HepG2 (cell line): ENCODE measurements around the gene EGFL8. TPM values are rescaled to one million over a fixed set of nuclear protein-coding genes. Genes with fewer than 3 reads are reported as not detected.
A peak's percentile ranks its signal among the peaks of the same experiment; 100 is the strongest.

Experiments
- CCAR2 ChIP-seq: fragments of 200-400 bp; formaldehyde crosslinking; optimal IDR thresholded peaks from 2 replicates; pipeline ENCODE3; 2018; ENCODE audit warnings: low read depth, mild to moderate bottlenecking, low read length, moderate library complexity
- CEBPZ ChIP-seq: IDR thresholded peaks from 2 replicates; pipeline ENCODE4 v1.6.1; 2012; ENCODE audit warnings: low read length, improper control_type of control experiment
- CSRNP2 ChIP-seq: sonication (generic); formaldehyde crosslinking; conservative IDR thresholded peaks from 2 replicates; pipeline ENCODE4 v1.8.0; 2022; ENCODE audit warnings: low read depth, missing genetic modification reagents
- HBP1 ChIP-seq: IDR thresholded peaks from 2 replicates; pipeline ENCODE4 v1.6.1; 2016; ENCODE audit warnings: low read depth, control low read depth
- HINFP ChIP-seq: sonication (generic); formaldehyde crosslinking; IDR thresholded peaks from 2 replicates; pipeline ENCODE4 v1.4.0; 2020; ENCODE audit warnings: low read depth, mild to moderate bottlenecking, missing genetic modification reagents
- HNF4A ChIP-seq: sonication (generic); formaldehyde crosslinking; IDR thresholded peaks from 2 replicates; pipeline ENCODE4 v1.4.0; 2020; ENCODE audit warnings: missing genetic modification reagents
- HOXA5 ChIP-seq: sonication (generic); formaldehyde crosslinking; IDR thresholded peaks from 2 replicates; pipeline ENCODE4 v1.4.0; 2020; ENCODE audit warnings: missing genetic modification reagents
- KDM5A ChIP-seq: fragments of 200-600 bp; sonication (generic); IDR thresholded peaks from 2 replicates; pipeline ENCODE4 v1.7.0; 2018; ENCODE audit warnings: antibody characterized with exemption, mild to moderate bottlenecking, low read length, borderline replicate concordance
- KMT2B ChIP-seq: IDR thresholded peaks from 2 replicates; pipeline ENCODE4 v1.6.1; 2016; ENCODE audit warnings: missing genetic modification reagents, missing compliant biosample characterization
- MTF1 ChIP-seq: sonication (generic); formaldehyde crosslinking; IDR thresholded peaks from 2 replicates; pipeline ENCODE4 v1.5.0; 2020; ENCODE audit warnings: missing genetic modification reagents
- NFKB2 ChIP-seq: sonication (generic); formaldehyde crosslinking; IDR thresholded peaks from 2 replicates; pipeline ENCODE4 v1.4.0; 2020; ENCODE audit warnings: missing genetic modification reagents, borderline replicate concordance
- NFYC ChIP-seq: IDR thresholded peaks from 2 replicates; pipeline ENCODE4 v1.6.1; 2016; ENCODE audit warnings: missing genetic modification reagents, missing compliant biosample characterization
- PHB2 ChIP-seq: fragments of 450-650 bp; IDR thresholded peaks from 2 replicates; pipeline ENCODE4 v1.6.1; 2018; ENCODE audit not compliant: partially characterized antibody
- SIN3A ChIP-seq: IDR thresholded peaks from 2 replicates; pipeline ENCODE4 v1.6.1; 2011; ENCODE audit warnings: low read depth, mild to moderate bottlenecking, control low read depth, low read length, borderline replicate concordance
- SOX13 ChIP-seq, 3 experiments: fragments of 450-650 bp in 1 of 3; sonication (generic) in 1 of 3; formaldehyde crosslinking in 1 of 3; IDR thresholded peaks in 2 of 3; conservative IDR thresholded peaks in 1 of 3; 2 replicates each; pipeline versions ENCODE4 v1.5.0 to v1.6.1; 2016 to 2020; ENCODE audit warnings: antibody characterized with exemption in 1 of 3, mild to moderate bottlenecking in 1 of 3, missing compliant biosample characterization in 1 of 3, missing genetic modification reagents in 1 of 3, moderate library complexity in 1 of 3
- ZMYM3 ChIP-seq: sonication (generic); formaldehyde crosslinking; IDR thresholded peaks from 2 replicates; pipeline ENCODE4 v1.5.1; 2020; ENCODE audit warnings: mild to moderate bottlenecking, missing genetic modification reagents
- ZNF260 ChIP-seq: sonication (generic); formaldehyde crosslinking; IDR thresholded peaks from 2 replicates; pipeline ENCODE4 v1.4.0; 2020; ENCODE audit warnings: missing genetic modification reagents, low read depth, mild to moderate bottlenecking, borderline replicate concordance
- ZNF264 ChIP-seq: sonication (generic); formaldehyde crosslinking; IDR thresholded peaks from 2 replicates; pipeline ENCODE4 v1.4.0; 2020; ENCODE audit warnings: missing genetic modification reagents
- ZNF569 ChIP-seq: sonication (generic); formaldehyde crosslinking; IDR thresholded peaks from 2 replicates; pipeline ENCODE4 v1.5.0; 2020; ENCODE audit warnings: mild to moderate bottlenecking, missing genetic modification reagents, moderate library complexity, borderline replicate concordance
- ZNF598 ChIP-seq: sonication (generic); formaldehyde crosslinking; IDR thresholded peaks from 2 replicates; pipeline ENCODE4 v1.5.1; 2020; ENCODE audit warnings: mild to moderate bottlenecking, missing genetic modification reagents, borderline replicate concordance
- ZNF652 ChIP-seq: IDR thresholded peaks from 2 replicates; pipeline ENCODE4 v1.6.1; 2016; ENCODE audit warnings: low read depth, borderline replicate concordance
- ZSCAN31 ChIP-seq: sonication (generic); formaldehyde crosslinking; IDR thresholded peaks from 2 replicates; pipeline ENCODE4 v1.5.0; 2020; ENCODE audit warnings: low read depth, mild to moderate bottlenecking, missing genetic modification reagents
- polyA plus RNA-seq, 8 experiments: library from polyadenylated mRNA; depleted of rRNA in 3 of 8; stranded (reverse) in 7 of 8; unstranded in 1 of 8; fragments of >200 nt; fragmentation: Illumina TruSeq in 4 of 8; extraction: Trizol in 4 of 8; gene quantifications; 2 replicates each; pipeline versions ENCODE4 v1.2.1 to v1.2.3, GENCODE V29; 2011 to 2016; ENCODE audit warnings: low read depth in 4 of 8, missing spikeins in 1 of 8, mixed read lengths in 1 of 8; ENCODE audit not compliant: insufficient read depth in 1 of 8
- total RNA-seq, 5 experiments: library from RNA; depleted of rRNA; stranded (reverse); fragments of >200 nt; fragmentation: Illumina TruSeq; extraction: Trizol; gene quantifications; 2 replicates each; pipeline ENCODE4 v1.2.3, GENCODE V29; 2016; ENCODE audit warnings: low read depth in 1 of 5

The EGFL8 gene
- total and polyA plus RNA-seq, 2 of the 13 experiments (the other 11 are each of a cell fraction or from before 2014, with no cell fraction given): 10.0 to 11.5 TPM

GRCh38 chr6:32154514-32155161 lies 9.8 kb upstream of the EGFL8 start (continued):
- no peak for TF ChIP-seq HOXA5 (CRISPR knock-in tag)
- TF ChIP-seq ZNF260 (CRISPR knock-in tag): no peak
- no peak; the same call in 1 of the 2 replicates for TF ChIP-seq KDM5A
- TF ChIP-seq ZSCAN31: peak; percentile 47; the same call in 1 of the 2 replicates
- peak; percentile 79 for TF ChIP-seq ZMYM3 (CRISPR knock-in tag)
- no peak for TF ChIP-seq ZNF264
- no peak for TF ChIP-seq MTF1 (CRISPR knock-in tag)
- no peak for TF ChIP-seq CSRNP2 (CRISPR knock-in tag)
- peak; percentile 84; the same call in 1 of the 2 replicates for TF ChIP-seq ZNF598
- peak; percentile 82; the same call in 1 of the 2 replicates for TF ChIP-seq SIN3A
- TF ChIP-seq ZNF569: no peak
- TF ChIP-seq NFKB2: 0 out of 2 replicates have a peak, but pooled peaks have one; percentile 9
- 0 out of 2 replicates have a peak, but pooled peaks have one; percentile 14 for TF ChIP-seq SOX13 (IDR thresholded peaks at IDR 0.05)
- TF ChIP-seq SOX13 (CRISPR knock-in tag; conservative IDR thresholded peaks at IDR 0.05 in 1 of 2, IDR thresholded peaks at IDR 0.05 in 1 of 2): no peak; a peak in 1 of 4 replicates
- 0 out of 2 replicates have a peak, but pooled peaks have one; percentile 39 for TF ChIP-seq HBP1 (CRISPR knock-in tag)
- no peak for TF ChIP-seq CEBPZ
- TF ChIP-seq ZNF652 (CRISPR knock-in tag): no peak
- no peak for TF ChIP-seq KMT2B (CRISPR knock-in tag)
- peak; percentile 39; the same call in 1 of the 2 replicates for TF ChIP-seq NFYC (CRISPR knock-in tag)
- TF ChIP-seq HNF4A: no peak
- TF ChIP-seq PHB2: no peak
- no peak for TF ChIP-seq HINFP (CRISPR knock-in tag)
- no peak for TF ChIP-seq CCAR2
